HG03103 (cell line): Measurements from ENCODE around the gene HAVCR1.
"Not testable (repeated sequence)": the region's sequence is repeated elsewhere in the genome, so short reads cannot be mapped to it uniquely, and the experiment has no call there.

Experiments used
- ATAC-seq: cut with Tn5 transposase; IDR thresholded peaks from one replicate; pipeline ENCODE4 v1.9.1; 2021; ENCODE audit warnings: low read depth; ENCODE audit not compliant: unreplicated experiment

Gene HAVCR1

GRCh38 chr5:157051604-157052245 lies 7.2 kb downstream of the HAVCR1 start:
- ATAC-seq = no peak

- peak; percentile 51 for ATAC-seq
Measured at GRCh38 chr5:157050050-157050449, 8.9 kb downstream of the HAVCR1 start.

- no peak for ATAC-seq
Measured at GRCh38 chr5:157049605-157050004, 9.3 kb downstream of the HAVCR1 start.

GRCh38 chr5:157047898-157048297 lies 11.0 kb downstream of the HAVCR1 start:
- no peak for ATAC-seq

DNA sequence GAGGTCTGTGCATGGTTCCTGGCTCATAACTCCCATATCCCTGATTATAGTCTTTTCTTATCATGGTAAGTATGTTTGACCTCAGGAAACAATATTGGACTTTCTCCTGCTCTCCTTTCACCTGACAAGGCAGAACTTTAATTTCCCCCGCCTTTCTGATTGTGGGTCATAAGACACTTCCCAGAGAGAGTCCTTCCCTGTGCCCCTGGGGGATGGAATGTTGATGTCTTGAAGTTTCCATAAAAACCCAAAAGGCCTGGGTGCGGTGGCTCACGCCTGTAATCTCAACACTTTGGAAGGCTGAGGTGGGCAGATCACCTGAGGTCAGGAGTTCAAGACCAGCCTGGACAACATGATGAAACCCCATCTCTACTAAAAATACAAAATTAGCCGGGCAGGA lies 11.9 kb downstream of the HAVCR1 start:
- ATAC-seq = not testable (repeated sequence)

DNA sequence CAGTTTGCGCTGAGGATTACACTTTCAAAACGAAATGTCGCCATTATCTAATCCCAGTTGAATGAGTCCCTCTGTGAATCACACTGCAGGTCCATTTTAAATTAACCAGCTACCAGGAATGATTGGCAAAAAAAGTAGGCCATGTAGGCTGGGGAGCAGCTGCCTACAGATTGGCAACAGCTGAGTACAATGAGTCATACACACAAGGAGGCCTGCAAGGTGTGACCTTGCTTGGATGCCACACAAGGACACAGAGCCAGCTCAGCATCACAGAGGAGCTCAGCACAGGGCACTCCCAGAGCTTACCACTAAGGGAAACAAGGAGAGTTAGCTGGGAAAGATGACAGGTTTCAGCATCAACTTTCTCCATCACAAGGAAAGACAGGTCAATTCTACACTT lies 12.9 kb downstream of the HAVCR1 start:
- no peak for ATAC-seq

GRCh38 chr5:157045601-157046000 lies 13.3 kb downstream of the HAVCR1 start:
- ATAC-seq = no peak

DNA sequence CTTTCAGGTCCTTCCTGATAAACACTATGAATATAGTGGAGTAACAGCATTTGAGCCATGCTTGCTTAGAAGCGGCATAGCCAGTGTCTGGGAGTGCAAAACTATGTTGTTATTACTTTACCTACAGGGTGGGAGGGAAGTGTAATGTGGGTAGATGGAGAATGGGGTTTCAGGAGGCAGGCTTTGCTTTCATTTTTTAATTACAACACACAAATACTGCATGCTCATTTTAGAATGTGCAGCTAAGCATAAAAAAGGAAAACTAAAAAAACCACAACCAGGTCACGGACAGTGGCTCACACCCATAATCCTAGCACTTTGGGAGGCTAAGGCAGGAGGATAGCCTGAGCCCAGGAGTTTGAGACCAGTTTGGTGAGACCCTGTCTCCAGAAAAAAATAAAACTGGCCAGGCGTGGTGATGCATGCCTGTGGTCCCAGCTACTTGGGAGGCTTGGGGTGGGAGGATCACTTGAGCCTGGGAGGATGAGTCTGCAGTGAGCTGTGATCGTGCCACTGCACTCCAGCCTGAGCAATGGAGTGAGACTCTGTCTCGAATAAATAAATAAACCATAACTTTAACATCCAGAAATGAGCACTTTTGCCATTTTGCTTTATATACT lies 20.2 kb downstream of the HAVCR1 start:
- no peak for ATAC-seq

DNA sequence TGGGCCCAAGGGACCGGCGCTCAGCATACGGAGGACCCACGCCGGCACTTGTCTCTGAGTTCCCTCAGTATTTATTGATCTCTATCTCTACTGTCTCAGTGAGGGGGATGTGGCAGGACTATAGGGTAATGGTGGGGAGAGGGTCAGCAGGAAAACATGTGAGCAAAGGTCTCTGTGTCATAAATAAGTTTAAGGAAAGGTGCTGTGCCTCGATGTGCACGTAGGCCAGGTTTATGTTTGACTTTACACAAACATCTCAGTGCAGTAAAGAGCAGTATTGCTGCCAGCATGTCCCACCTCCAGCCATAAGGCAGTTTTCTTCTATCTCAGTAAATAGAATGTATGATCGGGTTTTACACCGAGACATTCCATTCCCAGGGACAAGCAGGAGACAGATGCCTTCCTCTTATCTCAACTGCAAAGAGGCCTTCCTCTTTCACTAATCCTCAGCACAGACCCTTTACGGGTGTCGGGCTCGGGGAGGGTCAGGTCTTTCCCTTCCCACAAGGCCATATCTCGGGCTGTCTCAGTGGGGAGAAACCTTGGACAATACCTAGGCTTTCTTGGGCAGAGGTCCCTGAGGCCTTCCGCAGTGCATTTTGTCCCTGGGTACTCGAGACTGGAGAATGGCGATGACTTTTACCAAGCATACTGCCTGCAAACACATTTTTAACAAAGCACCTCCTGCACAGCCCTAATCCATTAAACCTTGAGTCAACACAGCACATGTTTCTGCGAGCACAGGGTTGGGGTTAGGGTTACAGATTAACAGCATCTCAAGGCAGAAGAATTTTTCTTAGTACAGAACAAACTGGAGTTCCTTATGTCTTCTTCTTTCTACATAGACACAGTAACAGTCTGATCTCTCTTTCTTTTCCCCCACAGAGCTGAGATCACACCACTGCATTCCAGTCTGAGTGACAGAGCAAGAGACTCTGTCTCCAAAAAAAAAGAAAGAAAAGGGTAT lies 24.5 kb downstream of the HAVCR1 start:
- not testable (repeated sequence) for ATAC-seq

DNA sequence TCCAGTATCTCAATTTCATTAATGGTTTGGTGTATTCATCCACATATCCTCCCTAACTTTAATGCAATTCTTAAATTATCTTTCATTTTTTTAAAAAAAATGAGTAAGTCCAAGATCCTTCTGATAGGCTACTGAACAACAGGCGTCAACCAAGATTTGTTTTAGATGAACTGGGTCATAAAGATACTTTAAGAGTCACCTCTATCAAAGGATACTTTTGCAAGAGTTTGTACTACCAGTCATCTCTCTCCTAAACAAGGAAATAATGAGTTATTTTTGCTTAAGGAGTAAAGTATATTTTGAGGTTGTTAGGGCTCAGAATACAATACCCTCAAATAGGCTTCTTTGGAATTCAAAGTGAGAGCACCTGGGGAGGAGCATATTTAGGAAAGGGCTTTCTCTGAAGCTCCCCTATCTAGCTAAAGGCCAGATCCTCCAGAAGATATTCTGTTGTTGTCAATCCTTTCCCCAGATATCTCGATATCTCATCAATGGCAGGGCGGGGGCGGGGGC lies 25.8 kb downstream of the HAVCR1 start:
- ATAC-seq = no peak

DNA sequence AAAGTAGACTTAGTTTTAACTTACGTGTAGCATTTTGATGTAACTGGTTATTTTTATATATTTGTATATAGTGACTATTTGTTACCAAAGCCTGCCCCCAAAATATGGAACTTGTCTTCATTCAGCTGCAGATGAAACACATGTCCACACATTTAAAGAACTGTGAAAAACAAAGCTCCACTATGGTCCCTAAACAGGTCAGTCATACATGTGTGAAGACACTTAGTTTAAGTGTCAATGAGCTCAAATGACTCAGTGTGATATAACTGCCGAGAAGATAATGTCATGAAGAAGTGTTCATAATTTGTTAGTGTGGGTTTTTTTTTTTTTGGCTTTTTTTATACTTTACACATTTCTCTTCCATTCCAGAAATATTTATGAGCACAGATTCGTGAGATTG lies 28.2 kb downstream of the HAVCR1 start:
- no peak for ATAC-seq

DNA sequence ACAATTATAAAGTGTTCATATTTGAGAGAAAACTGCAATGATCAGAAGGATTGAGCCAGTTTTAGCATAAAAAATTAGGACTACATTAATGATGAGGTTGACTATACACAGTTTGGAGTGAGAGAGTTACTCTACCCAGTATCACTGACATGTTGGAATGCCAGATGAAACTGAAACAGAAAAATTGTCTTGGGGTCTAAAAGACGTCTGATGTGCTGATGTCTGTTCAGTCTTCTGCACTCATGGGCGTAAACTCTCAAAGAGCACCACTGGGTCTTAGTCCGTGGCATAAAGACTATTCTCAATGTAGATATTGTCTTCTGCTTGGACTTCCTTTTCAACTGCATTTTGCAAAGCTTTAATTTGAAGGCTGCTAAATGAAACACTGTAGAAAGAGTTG lies 29.5 kb downstream of the HAVCR1 start:
- no peak for ATAC-seq

- peak; percentile 89 for ATAC-seq
Measured at GRCh38 chr5:157027663-157028062, 31.3 kb downstream of the HAVCR1 start.

GRCh38 chr5:157026789-157027424 lies 32.0 kb downstream of the HAVCR1 start:
- no peak for ATAC-seq

DNA sequence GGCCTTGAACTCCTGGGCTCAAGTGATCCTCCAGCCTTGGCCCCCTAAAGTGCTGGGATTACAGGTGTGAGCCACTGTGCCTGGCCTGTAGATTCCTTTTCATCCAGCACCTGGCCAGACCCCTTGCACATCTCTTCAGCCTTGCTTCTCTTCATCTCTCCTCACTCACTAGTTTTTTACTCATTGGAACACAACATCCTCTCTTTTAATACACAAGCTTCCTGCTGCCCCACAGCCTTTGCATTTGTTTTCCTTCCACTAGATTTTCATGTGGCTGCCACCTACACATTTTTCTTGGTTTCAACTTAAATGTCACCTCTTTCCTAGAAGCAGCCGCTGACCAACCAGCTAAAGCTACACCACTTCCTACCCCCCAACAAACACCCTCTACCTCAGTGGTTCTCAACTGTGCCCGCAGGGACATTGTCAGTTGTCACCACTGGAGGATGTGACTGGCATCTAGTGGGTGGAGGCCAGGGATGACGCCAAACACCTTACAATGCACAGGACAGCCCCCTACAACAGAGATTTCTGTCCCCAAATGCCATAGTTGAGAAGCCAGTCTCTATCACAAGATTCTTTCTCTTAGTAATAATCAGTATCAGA lies 33.7 kb downstream of the HAVCR1 start:
- ATAC-seq = no peak

- no peak for ATAC-seq
Measured at GRCh38 chr5:157024208-157024959, 34.5 kb downstream of the HAVCR1 start.

DNA sequence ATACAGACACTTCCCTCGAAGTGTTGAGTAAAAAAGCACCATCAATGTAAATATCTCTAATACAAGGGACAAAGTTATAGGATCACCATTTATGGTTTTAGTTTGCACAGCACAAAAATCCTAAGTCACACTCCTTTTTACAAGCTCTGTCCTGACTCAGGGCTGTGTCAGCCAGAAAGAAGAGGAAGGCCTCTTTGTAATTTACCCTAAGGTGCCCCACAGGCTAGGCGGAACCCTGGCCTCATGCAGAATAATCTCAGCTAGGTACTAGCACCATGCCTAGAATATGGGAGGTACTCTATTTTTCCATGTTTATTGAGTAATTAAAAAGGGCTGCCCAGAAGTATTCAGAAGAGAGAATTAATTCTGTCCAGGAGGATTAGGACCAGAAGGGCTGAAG lies 36.9 kb downstream of the HAVCR1 start:
- no peak for ATAC-seq

- no peak for ATAC-seq
Measured at GRCh38 chr5:157020511-157021222, 38.2 kb downstream of the HAVCR1 start.

GRCh38 chr5:157020002-157020401 lies 38.9 kb downstream of the HAVCR1 start:
- ATAC-seq = no peak
